Measurements from ENCODE around the gene GAK.

DNA sequence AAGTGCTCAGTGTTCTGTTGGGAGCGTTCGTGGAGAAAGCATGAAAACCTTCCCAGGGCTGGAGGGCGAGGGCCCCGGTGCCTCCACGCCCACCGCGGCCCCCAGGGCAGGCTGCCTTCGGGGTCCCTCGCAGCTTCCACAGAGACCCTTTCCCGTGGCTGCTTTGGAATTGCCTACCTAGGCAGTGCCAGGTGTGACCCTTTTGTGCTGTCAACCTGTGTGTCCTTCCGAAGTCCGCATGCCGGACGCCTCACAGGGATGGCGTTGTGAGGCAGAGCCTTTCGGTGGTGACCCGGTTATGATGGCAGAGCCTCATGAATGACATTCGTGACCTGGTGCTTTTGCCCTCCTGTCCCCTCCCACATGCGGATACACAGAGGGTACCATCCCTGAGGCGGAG lies 17.5 kb upstream of the GAK start:
- no peak for TF ChIP-seq EZH2 (IDR thresholded peaks at IDR 0.05)
- no peak for TF ChIP-seq CTCF (IDR thresholded peaks at IDR 0.05)
- no peak for TF ChIP-seq EZH2phosphoT487 (IDR thresholded peaks at IDR 0.05)
